Endothelial cell of umbilical vein (primary cell): Measurements from ENCODE around the gene TMEM120B. TPM values are rescaled to one million over a fixed set of nuclear protein-coding genes. Genes with fewer than 3 reads are reported as not detected.

Source experiments
- BruUV-seq: library from RNA; stranded (reverse); fragments of 400-500 nt; replicated peaks from 2 replicates; lab custom pipeline; 2021; lab: Mats Ljungman, UMichigan
- CTCF ChIA-PET: fragments of 300-600, 350-600 bp; sonication (Branson Sonifier 250); formaldehyde crosslinking; loops from one replicate; lab custom pipeline; 2021; ENCODE audit warnings: antibody characterized with exemption, inconsistent platforms; lab: Charles Lee
- POLR2A ChIA-PET: fragments of 300-600, 350-600 bp; sonication (Branson Sonifier 250); formaldehyde crosslinking; loops from one replicate; lab custom pipeline; 2021; ENCODE audit warnings: antibody characterized with exemption, inconsistent platforms; lab: Charles Lee
- DNase-seq: peaks from one replicate; pipeline ENCODE4 v3.0.0-alpha.2; 2011; ENCODE audit warnings: low read depth, low spot score
- FAIRE-seq: peaks from 2 replicates; lab custom pipeline; 2011; peaks lifted over from hg19 to GRCh38; lab: Jason Lieb, UNC
- H2AFZ ChIP-seq: 2 replicates; pipeline ENCODE4 v1.6.0; 2012; ENCODE audit warnings: low read depth, low read length, control low read depth, inconsistent platforms
- H3K27ac ChIP-seq: 2 replicates; pipeline ENCODE4 v1.5.1; 2011; ENCODE audit warnings: low read depth, mild to moderate bottlenecking, control low read depth, low read length, moderate library complexity; ENCODE audit not compliant: insufficient read depth
- H3K27me3 ChIP-seq, 2 experiments: 2 replicates each; pipeline versions ENCODE4 v1.6.0 to v1.6.1; 2011; ENCODE audit warnings: low read length in 2 of 2, mixed read lengths in 1 of 2; ENCODE audit not compliant: control insufficient read depth in 2 of 2, insufficient read depth in 2 of 2
- H3K36me3 ChIP-seq, 2 experiments: 2 replicates in 1 of 2; 3 replicates in 1 of 2; pipeline ENCODE4 v1.5.1; 2011; ENCODE audit warnings: low read length in 2 of 2, mild to moderate bottlenecking in 1 of 2, moderate library complexity in 1 of 2; ENCODE audit not compliant: control insufficient read depth in 2 of 2, insufficient read depth in 2 of 2; ENCODE audit errors: extremely low read depth in 1 of 2
- H3K4me1 ChIP-seq: 3 replicates; pipeline ENCODE4 v1.5.1; 2011; ENCODE audit warnings: mild to moderate bottlenecking, low read length; ENCODE audit not compliant: control insufficient read depth, insufficient read depth; ENCODE audit errors: extremely low read depth
- H3K4me2 ChIP-seq: 2 replicates; pipeline ENCODE4 v1.6.1; 2011; ENCODE audit warnings: low read length, control low read depth, mixed read lengths; ENCODE audit not compliant: insufficient read depth
- H3K4me3 ChIP-seq, 3 experiments: fragments of 200-600 bp in 1 of 3; sonication (generic), shearing (Covaris generic) in 1 of 3; replicated peaks in 1 of 3; 2 replicates each; pipeline ENCODE4 v1.5.1; 2011 to 2016; ENCODE audit warnings: control low read depth in 3 of 3, low read length in 3 of 3, mild to moderate bottlenecking in 2 of 3, inconsistent platforms in 1 of 3, low read depth in 1 of 3, moderate library complexity in 1 of 3; ENCODE audit not compliant: insufficient read depth in 1 of 3
- H3K79me2 ChIP-seq: 2 replicates; pipeline ENCODE4 v1.6.0; 2012; ENCODE audit warnings: low read length, inconsistent platforms; ENCODE audit not compliant: control insufficient read depth, insufficient read depth
- H3K9ac ChIP-seq: replicated peaks from 2 replicates; pipeline ENCODE3; 2011; ENCODE audit warnings: low read length, control low read depth; ENCODE audit not compliant: insufficient read depth; ENCODE audit errors: extremely low read depth
- H3K9me1 ChIP-seq: replicated peaks from 3 replicates; pipeline ENCODE4 v1.6.0; 2011; ENCODE audit warnings: mild to moderate bottlenecking, low read length; ENCODE audit not compliant: control insufficient read depth, insufficient read depth; ENCODE audit errors: extremely low read depth
- H3K9me3 ChIP-seq: replicated peaks from 2 replicates; pipeline ENCODE4 v1.5.1; 2012; ENCODE audit warnings: low read length, inconsistent platforms; ENCODE audit not compliant: control insufficient read depth, insufficient read depth
- H4K20me1 ChIP-seq: replicated peaks from 2 replicates; pipeline ENCODE3; 2011; ENCODE audit warnings: mild to moderate bottlenecking, low read length; ENCODE audit not compliant: control insufficient read depth, insufficient read depth; ENCODE audit errors: extremely low read depth
- CTCF ChIP-seq, 2 donors: IDR thresholded peaks; 1 replicate in 1 of 2; 2 replicates in 1 of 2; pipeline ENCODE4 v1.5.1; 2011; ENCODE audit warnings: low read length in 2 of 2, mild to moderate bottlenecking in 2 of 2, moderate library complexity in 2 of 2, control low read depth in 1 of 2, inconsistent platforms in 1 of 2, low read depth in 1 of 2; ENCODE audit not compliant: insufficient read depth in 1 of 2; ENCODE audit errors: extremely low read depth in 1 of 2
- EZH2 ChIP-seq: IDR thresholded peaks from 2 replicates; pipeline ENCODE4 v1.6.1; 2012; ENCODE audit warnings: borderline replicate concordance, low read depth, mild to moderate bottlenecking, moderate library complexity, low read length, inconsistent platforms; ENCODE audit not compliant: severe bottlenecking
- FOS ChIP-seq: IDR thresholded peaks from 2 replicates; pipeline ENCODE4 v1.6.1; 2011; ENCODE audit warnings: mild to moderate bottlenecking, low read length, moderate library complexity, borderline replicate concordance; ENCODE audit not compliant: insufficient read depth
- GATA2 ChIP-seq: IDR thresholded peaks from 2 replicates; pipeline ENCODE4 v1.7.0; 2011; ENCODE audit warnings: low read depth, mild to moderate bottlenecking, moderate library complexity, mixed read lengths, low read length; ENCODE audit not compliant: insufficient read length, insufficient read depth
- JUN ChIP-seq: IDR thresholded peaks from 2 replicates; pipeline ENCODE4 v1.6.1; 2011; ENCODE audit warnings: borderline replicate concordance, low read depth; ENCODE audit not compliant: insufficient read length, insufficient read depth
- MAX ChIP-seq: IDR thresholded peaks from 2 replicates; pipeline ENCODE4 v1.6.1; 2011; ENCODE audit not compliant: insufficient read depth, insufficient read length
- MYC ChIP-seq: IDR thresholded peaks from one replicate; pipeline ENCODE4 v1.6.1; 2011; ENCODE audit warnings: mild to moderate bottlenecking, low read depth, low read length
- POLR2A ChIP-seq: IDR thresholded peaks from 2 replicates; pipeline ENCODE4 v1.6.1; 2012; ENCODE audit warnings: low read depth, mild to moderate bottlenecking, control low read depth, low read length
- POLR2AphosphoS5 ChIP-seq: IDR thresholded peaks from 2 replicates; pipeline ENCODE4 v1.6.1; 2012; ENCODE audit warnings: low read depth, mild to moderate bottlenecking, control low read depth, low read length, moderate library complexity; ENCODE audit not compliant: insufficient read depth
- dilution Hi-C: fragments of 300-500 bp; cut with MboI; formaldehyde crosslinking; loops from one replicate; pipeline ENCODE4 v1.15.0; 2019; ENCODE audit warnings: low sequenced_read_pairs; ENCODE audit not compliant: extremely low pct_ligation_motif_present
- intact Hi-C: fragments of 100-400 bp; cut with micrococcal nuclease; formaldehyde crosslinking; loops from one replicate; pipeline ENCODE4 v1.10.0; 2022
- polyA plus RNA-seq, 4 experiments: library from polyadenylated mRNA; depleted of rRNA in 3 of 4; stranded (reverse) in 3 of 4; unstranded in 1 of 4; fragments of >200 nt; gene quantifications; 2 replicates each; pipeline versions ENCODE4 v1.2.1 to v1.2.3, GENCODE V29; 2011 to 2012; ENCODE audit warnings: missing spikeins in 1 of 4
- total RNA-seq: library from RNA; stranded (reverse); gene quantifications from 2 replicates; pipeline ENCODE4 v1.2.3, GENCODE V29; 2021

The TMEM120B gene
- total and polyA plus RNA-seq, 2 donors (not counting 3 experiments of a cell fraction or from before 2014, with no cell fraction given), result 10.4 to 12.8 TPM

- no TSS peak for BruUV-seq
- FAIRE-seq, result peak; percentile 67
- peaks cover 38% of the 10 kb centered on the region for H3K4me1 ChIP-seq
- CTCF ChIA-PET, result interaction anchor here (12.7 kb wide), 1 partner anchor 9 kb away, joined by 774 read pairs; the partner anchor contains the start of gene SETD1B
- H3K36me3 ChIP-seq, result peaks cover 2 to 16% of the 10 kb centered on the region in 2 experiments
- peaks cover 42% of the 10 kb centered on the region for H3K79me2 ChIP-seq
- H3K27ac ChIP-seq, result peak overlapping the region; percentile 93
- peak overlapping the region; percentile 98 for H3K9ac ChIP-seq
- no peaks in the 10 kb centered on the region for H3K9me1 ChIP-seq
- intact Hi-C loops (loop anchor here (5.0 kb wide), 1 partner anchor 172 kb away; the partner anchor contains the start of gene ORAI1), dilution Hi-C loops (no loop called here)
- no peaks in the 10 kb centered on the region for H3K27me3 ChIP-seq
- POLR2A ChIA-PET, result no interaction called here
- H3K9me3 ChIP-seq, result no peaks in the 10 kb centered on the region
- peak; percentile 51 for DNase-seq
- no peak overlapping the region for H2AFZ ChIP-seq
- H3K4me2 ChIP-seq, result peak overlapping the region; percentile 56
- no peaks in the 10 kb centered on the region for H4K20me1 ChIP-seq
- no peak for TF ChIP-seq FOS
- TF ChIP-seq GATA2, result no peak
- no peak for TF ChIP-seq JUN
- no peak for TF ChIP-seq POLR2A
- no peak for TF ChIP-seq MYC
- TF ChIP-seq EZH2, result no peak
- no peak for TF ChIP-seq POLR2AphosphoS5
- TF ChIP-seq MAX, result no peak
- no peak for TF ChIP-seq CTCF (IDR thresholded peaks at IDR 0.05; ENCODE audit: extremely low read depth in 1 of 2, insufficient read depth in 1 of 2, low read depth in 1 of 2, low read length in 2 of 2)
- H3K4me3 ChIP-seq, result peak overlapping the region; percentile 12 to 79 (median 59)
Observed at GRCh38 chr12:121799156-121799841, 86.7 kb downstream of the TMEM120B start.
